Measurements from ENCODE around the gene CASTOR1.

GRCh38 chr22:30284666-30285065 lies 4.6 kb downstream of the CASTOR1 start:
- TF ChIP-seq CTCF (conservative IDR thresholded peaks at IDR 0.05) (no peak), ZFX (IDR thresholded peaks at IDR 0.05) (no peak)
